ENCODE data around the gene ZNF275. TPM values are rescaled to one million over a fixed set of nuclear protein-coding genes. Genes with fewer than 3 reads are reported as not detected.

The ZNF275 gene
- total and polyA plus RNA-seq, 2 of the 8 experiments (the other 6 are each of a cell fraction or from before 2014, with no cell fraction given), result 8.2 to 9.1 TPM

- H3K36me3 ChIP-seq (ENCODE audit: control insufficient read depth in 2 of 4, insufficient read depth in 4 of 4, low read length in 3 of 4), result no peaks in the 10 kb centered on the region
- no peak overlapping the region for H3K23ac ChIP-seq (ENCODE audit: insufficient read length)
- no peak for FAIRE-seq
- ChIA-PET CTCF (ENCODE audit: partially characterized antibody) (no interaction called here), POLR2A (ENCODE audit: partially characterized antibody) (no interaction called here)
- H2BK15ac ChIP-seq (ENCODE audit: low read length), result no peak overlapping the region
- no peak overlapping the region for H2AK5ac ChIP-seq (ENCODE audit: low read depth, low read length)
- H3K23me2 ChIP-seq (ENCODE audit: low read depth, low read length), result no peaks in the 10 kb centered on the region
- no peak overlapping the region for H3K18ac ChIP-seq (ENCODE audit: extremely low read depth, low read length)
- H3K4me2 ChIP-seq (ENCODE audit: insufficient read depth in 1 of 2, low read depth in 2 of 2, low read length in 2 of 2), result no peak overlapping the region
- no peak overlapping the region for H2BK20ac ChIP-seq (ENCODE audit: low read length)
- TF ChIP-seq EGR1 (IDR thresholded peaks at IDR 0.05; ENCODE audit: borderline replicate concordance, low read depth, low read length) (no peak), SP4 (IDR thresholded peaks at IDR 0.05; ENCODE audit: low read length) (no peak), SIRT6 (IDR thresholded peaks at IDR 0.05; ENCODE audit: low read length) (no peak), HDAC2 (IDR thresholded peaks at IDR 0.05; ENCODE audit: borderline replicate concordance in 1 of 2, low read depth in 2 of 2, low read length in 2 of 2) (no peak), BCL11A (IDR thresholded peaks at IDR 0.05; ENCODE audit: low read depth in 2 of 2, low read length in 2 of 2) (no peak), E2F6 (IDR thresholded peaks at IDR 0.05) (no peak), POU5F1 (IDR thresholded peaks at IDR 0.05; ENCODE audit: low read depth, low read length) (no peak), KDM4A (IDR thresholded peaks at IDR 0.05; ENCODE audit: low read depth, low read length, severe bottlenecking) (no peak), JUN (IDR thresholded peaks at IDR 0.05; ENCODE audit: low read depth, low read length) (no peak)
- no peak overlapping the region for H2BK120ac ChIP-seq (replicated peaks; ENCODE audit: low read depth, low read length)
- H4K20me1 ChIP-seq (replicated peaks in 1 of 2; ENCODE audit: control insufficient read depth in 1 of 2, insufficient read depth in 2 of 2, low read length in 2 of 2), result no peaks in the 10 kb centered on the region
- H4K8ac ChIP-seq (ENCODE audit: extremely low read depth, insufficient read depth, low read length), result no peak overlapping the region
- H3K9me3 ChIP-seq (ENCODE audit: insufficient read depth in 2 of 2, low read depth in 1 of 2, low read length in 1 of 2), result no peaks in the 10 kb centered on the region
- no peaks in the 10 kb centered on the region for H3K4me1 ChIP-seq (replicated peaks in 1 of 4; ENCODE audit: control insufficient read depth in 3 of 4, insufficient read depth in 4 of 4, low read length in 3 of 4)
- no peak for DNase-seq (ENCODE audit: low read depth in 1 of 2, low spot score in 2 of 2)
- no peak overlapping the region for H3K27ac ChIP-seq (ENCODE audit: low read depth, low read length)
- no peak overlapping the region for H3K9ac ChIP-seq (replicated peaks in 1 of 4; ENCODE audit: extremely low read depth in 1 of 4, low read depth in 3 of 4, low read length in 3 of 4)
- H3K79me1 ChIP-seq (ENCODE audit: low read depth, low read length), result no peaks in the 10 kb centered on the region
- H3K79me2 ChIP-seq (ENCODE audit: control insufficient read depth in 1 of 2, insufficient read depth in 2 of 2, low read length in 2 of 2), result no peaks in the 10 kb centered on the region
- no peak overlapping the region for H4K91ac ChIP-seq (replicated peaks; ENCODE audit: insufficient read length, low read length)
- H3K27me3 ChIP-seq (replicated peaks in 1 of 4; ENCODE audit: control insufficient read depth in 3 of 4, extremely low read depth in 1 of 4, insufficient read depth in 3 of 4, low read length in 3 of 4), result no peaks in the 10 kb centered on the region
- H3K14ac ChIP-seq (ENCODE audit: insufficient read length), result no peak overlapping the region
- no peak overlapping the region for H2BK12ac ChIP-seq (ENCODE audit: low read depth, low read length)
- no peak overlapping the region for H2BK5ac ChIP-seq (ENCODE audit: low read depth, low read length)
- H3K56ac ChIP-seq (replicated peaks; ENCODE audit: insufficient read length, low read depth, low read length), result no peak overlapping the region
- H3K4me3 ChIP-seq (ENCODE audit: extremely low read depth in 1 of 4, insufficient read depth in 2 of 4, low read depth in 3 of 4, low read length in 4 of 4), result no peak overlapping the region
- no peak overlapping the region for H3K4ac ChIP-seq (replicated peaks; ENCODE audit: insufficient read length, low read depth, low read length)
- H4K5ac ChIP-seq (ENCODE audit: insufficient read length, low read depth, low read length), result no peak overlapping the region
- no peak overlapping the region for H2AFZ ChIP-seq (ENCODE audit: low read length)
- WGBS, 2 experiments (ENCODE audit: extremely low coverage in 1 of 2, insufficient coverage in 1 of 2, insufficient read length in 1 of 2, insufficient replicate concordance in 2 of 2, low coverage in 1 of 2, low lambda C conversion rate in 2 of 2, missing lambda C conversion rate in 1 of 2), result no CpG with 5 or more reads among the region's 1 CpG
These were observed 21.1 kb upstream of the ZNF275 start for GRCh38 chrX:153312842-153313241.

Measured in H1 (cell line).